GM19328 (cell line): ENCODE measurements around the gene LIPI.
"Not testable (repeated sequence)": the region's sequence is repeated elsewhere in the genome, so short reads cannot be mapped to it uniquely, and the experiment has no call there.

Experiments used
- ATAC-seq: cut with Tn5 transposase; IDR thresholded peaks from one replicate; pipeline ENCODE4 v1.9.1; 2021; ENCODE audit warnings: mild to moderate bottlenecking, moderate library complexity; ENCODE audit not compliant: unreplicated experiment

The LIPI gene

DNA sequence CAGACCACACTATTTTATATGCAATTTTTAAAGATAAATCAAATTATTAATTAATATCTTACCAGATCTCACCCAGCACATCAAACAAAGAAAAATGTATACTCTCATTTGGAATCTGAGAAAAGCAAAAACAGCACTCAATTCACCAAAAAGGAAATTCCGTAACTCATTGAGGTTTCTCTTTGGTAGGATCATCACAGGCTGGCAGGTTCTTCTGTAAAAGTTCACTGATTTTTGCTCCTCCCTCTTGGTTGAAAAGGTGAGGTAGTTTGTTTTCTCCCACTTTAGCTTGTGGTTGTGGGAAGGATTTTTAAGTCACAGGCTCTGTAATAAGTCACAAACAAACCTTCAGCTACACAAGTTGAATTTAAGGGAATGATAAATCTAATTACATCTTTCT lies at the start of gene LIPI:
Gene LIPI, minus strand, starts transcription at position 218 of the 400 bp plus-strand sequence. Its CDS starts 110 bp downstream, at position 108.
- ATAC-seq: no peak

DNA sequence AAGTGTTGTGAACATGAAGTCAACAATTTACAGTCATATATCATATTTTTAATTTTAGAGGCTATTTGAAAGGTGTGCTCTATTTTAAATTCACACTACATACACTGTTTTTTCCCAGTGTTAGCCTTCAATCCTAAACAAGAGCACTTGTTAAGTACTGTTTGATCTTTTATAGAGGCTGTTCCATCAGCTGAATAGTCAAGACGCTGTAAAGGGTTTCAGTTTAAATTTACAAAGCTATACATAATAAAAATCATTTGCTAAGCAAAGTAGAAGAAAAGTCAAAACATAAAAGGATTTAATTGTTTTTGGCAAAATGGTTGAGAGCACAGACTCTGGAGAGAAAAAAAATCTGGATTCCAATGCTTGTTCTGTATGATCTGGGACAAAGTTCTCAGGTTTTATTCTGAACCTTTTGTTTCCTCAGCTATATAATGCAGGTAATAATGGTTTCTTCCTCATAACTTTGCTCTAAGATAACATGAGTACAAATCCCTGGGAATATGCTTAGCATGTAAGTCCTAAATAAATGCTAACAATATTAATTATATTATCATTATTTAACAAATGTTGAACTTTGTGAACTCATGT lies 49.5 kb upstream of the LIPI start:
- no peak for ATAC-seq

DNA sequence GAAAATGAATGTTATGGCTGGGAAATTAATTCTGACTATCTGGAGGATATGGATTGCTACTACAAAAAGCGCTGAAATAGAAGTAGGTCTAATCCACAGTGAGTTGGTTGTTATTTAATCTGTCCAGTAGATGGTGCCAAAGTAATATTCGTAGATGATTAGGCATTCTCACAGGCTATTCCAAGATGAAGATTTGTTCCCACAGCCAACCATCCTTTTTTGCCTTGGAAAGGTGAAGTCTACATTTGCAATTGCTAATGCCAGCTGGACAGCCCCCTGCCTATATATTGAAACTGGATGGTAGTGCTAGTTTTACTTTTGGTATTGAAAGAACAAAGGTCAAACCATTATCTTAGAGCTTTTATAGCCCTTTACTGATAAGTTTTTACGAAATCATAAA lies 49.0 kb upstream of the LIPI start:
- no peak for ATAC-seq

DNA sequence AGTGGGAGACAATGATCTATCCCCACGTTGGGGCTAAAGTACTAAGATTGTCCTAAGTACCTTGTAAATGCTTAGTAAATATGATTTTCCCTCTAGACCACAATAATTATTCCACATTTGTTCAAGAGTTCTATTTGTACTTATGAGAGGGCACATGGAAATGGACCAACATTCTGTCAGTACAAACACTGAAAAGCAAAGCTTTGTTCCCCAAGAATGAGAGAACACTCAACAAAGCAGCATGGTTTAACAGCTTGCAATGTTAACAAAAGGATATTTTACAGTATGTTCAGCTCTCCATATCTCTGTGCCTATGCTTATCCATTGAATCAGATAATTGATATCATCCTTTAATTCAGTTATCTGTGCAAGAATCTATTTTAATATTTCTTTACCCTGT lies 40.6 kb upstream of the LIPI start:
- ATAC-seq: no peak

DNA sequence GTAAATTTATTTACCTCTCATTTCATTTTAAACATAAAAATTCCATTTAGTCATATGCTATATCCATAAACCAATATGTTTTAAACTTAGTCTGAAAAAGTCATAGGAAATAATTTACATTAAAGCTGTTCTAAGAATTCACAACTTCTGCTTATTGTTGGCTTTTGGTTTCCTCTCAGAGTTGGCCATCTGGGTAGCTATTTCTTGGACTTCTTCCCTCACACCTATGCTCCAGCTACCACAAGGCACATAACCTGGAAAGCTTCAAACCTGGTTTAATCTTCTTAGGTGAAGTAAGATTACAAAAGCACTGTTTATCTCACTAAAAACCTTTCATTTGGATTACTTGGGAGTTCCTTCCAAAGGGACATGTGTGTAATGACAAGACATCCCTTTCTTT lies 35.0 kb upstream of the LIPI start:
- no peak for ATAC-seq

DNA sequence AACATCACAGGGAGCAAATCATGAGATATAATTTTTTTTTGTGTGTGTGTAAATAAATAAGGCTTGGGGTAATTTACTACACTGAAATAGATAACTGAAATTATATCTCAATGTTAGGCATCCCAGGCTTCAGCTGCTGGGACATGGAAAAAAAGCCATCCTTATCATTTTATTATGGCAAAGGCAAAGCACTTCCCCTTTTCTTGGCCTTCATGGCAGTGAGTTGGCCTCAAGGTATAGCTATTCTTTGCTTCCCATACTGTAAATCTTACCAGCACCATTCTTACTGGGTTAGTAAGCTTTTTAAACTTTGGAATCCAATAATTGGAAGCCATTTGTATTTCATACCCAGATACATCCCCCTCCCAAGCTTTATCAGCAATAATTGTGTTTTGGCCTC lies 34.2 kb upstream of the LIPI start:
- no peak for ATAC-seq

DNA sequence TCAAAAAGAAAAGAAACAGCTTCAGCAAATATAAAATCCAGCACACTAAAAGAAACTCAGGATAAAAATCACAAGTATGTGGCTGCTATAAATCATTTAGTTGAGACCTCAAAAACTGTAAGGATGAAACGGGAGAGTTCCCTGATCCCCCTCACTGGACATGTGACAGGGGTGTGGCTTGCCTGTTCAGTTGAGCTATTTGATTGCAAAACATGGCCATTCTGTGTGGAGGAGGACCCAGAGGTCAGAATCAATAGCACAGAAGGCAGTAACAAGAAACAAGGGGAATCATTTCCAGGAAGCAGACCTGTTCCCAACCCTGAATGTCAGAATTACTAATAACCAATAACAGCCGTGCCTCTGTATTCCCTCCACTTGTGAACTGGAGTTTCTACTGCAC lies 33.1 kb upstream of the LIPI start:
- ATAC-seq: no peak

DNA sequence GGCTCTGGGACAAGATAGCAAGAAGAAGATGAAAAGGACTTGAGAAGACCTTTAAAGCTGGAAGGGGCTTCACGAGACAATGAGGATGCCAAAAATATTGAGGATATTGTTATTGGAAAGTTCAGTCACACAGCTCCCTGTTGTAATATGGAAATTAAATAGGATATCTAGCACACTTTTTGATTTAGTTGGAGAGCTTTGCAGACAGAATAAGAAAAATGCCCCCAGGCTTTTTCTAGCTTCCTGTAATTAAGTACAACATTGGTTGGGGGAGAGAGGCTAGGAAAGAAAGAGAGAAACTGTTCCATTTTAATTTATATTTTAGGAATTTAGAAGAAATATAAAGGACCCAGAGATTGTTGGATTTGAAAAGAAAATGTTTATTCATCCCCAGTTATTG lies 32.7 kb upstream of the LIPI start:
- no peak for ATAC-seq

DNA sequence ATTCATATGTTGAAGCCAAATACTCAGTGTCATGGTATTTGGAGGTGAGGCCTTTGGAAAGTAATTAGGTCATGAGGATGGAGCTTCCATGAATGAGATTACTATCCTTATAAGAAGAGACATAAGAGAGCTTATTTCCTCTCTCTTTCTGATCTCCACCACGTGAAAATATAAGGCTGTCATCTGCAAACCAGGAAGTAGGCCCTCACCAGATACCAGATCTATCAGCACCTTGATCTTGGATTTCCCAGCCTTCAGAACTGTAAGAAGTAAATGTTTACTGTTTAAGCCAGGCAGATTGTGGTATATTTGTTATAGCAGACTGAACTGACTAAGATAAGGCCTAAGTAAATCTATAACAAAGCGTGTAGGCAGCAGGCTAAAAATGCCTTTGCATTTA lies 30.5 kb upstream of the LIPI start:
- no peak for ATAC-seq

DNA sequence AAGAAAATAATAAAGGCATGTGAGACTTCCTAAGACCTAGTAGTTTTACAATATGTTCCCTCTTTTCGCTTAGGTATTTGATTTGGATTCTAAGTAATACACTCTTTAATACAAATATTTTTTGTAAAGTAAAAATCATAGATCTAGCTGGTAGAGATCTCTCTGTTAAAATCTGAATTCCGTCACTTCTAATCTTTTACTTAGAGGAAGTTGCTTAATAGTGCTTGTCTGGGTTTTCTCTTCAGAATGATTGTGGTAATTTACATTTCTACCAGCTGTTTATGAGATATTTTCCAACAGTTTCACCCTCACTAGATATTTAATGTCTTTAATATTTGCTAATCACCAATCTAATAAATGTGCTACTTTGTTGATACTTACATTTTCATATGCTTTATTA lies 28.5 kb upstream of the LIPI start:
- ATAC-seq: no peak

DNA sequence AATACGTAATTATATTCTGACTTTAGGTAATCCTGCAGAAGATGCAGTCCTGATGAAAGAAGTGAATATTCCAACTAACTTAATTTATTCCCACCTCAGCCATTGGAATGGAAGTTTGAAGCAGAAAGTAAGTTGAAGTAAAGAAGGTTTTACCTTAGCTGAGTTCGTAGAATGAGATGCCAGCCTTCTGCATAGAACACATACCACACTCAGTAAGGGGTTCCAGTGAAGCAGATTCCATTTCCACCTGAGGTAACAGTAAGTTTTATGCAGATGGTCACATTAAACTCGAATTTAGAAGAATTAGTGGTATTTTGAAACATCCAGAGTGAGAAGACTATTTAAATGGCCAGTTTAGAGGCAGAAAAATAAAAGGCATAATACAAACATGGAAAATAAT lies 25.4 kb upstream of the LIPI start:
- no peak for ATAC-seq

DNA sequence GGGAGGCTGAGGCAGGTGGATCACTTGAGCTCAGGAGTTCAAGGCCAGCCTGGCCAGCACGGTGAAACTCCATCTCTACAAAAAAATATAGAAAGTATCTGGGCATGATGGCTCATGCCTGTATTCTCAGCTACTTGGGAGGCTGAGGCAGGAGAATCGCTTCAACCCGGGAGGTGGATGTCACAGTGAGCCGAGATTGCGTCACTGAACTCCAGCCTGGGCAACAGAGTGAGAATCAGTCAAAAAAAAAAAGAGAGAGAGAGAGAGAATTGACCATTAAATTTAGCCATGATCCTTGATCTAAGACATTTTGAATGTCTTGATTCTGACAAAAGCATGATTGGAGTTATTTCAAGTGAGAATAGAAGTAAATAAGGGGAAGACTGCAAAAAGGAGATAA lies 24.3 kb upstream of the LIPI start:
- ATAC-seq: no peak

DNA sequence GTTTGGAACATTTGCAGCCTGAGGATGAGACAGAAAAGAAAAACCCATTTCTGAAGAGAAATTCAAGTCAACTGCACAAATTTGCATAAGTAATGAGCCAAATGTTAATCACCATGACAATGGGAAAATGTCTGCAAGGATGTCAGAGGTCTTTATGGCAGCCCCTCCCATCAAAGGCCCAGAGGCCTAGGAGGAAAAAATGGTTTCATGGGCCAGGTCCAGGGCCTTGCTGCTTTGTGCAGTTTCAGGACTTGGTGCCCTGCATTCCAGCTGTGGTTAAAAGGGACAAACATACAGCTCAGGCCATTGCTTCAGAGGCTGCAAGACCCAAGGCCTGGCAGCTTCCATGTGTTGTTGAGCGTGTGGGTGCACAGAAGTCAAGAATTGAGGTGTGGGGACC lies 18.6 kb upstream of the LIPI start:
- no peak for ATAC-seq

DNA sequence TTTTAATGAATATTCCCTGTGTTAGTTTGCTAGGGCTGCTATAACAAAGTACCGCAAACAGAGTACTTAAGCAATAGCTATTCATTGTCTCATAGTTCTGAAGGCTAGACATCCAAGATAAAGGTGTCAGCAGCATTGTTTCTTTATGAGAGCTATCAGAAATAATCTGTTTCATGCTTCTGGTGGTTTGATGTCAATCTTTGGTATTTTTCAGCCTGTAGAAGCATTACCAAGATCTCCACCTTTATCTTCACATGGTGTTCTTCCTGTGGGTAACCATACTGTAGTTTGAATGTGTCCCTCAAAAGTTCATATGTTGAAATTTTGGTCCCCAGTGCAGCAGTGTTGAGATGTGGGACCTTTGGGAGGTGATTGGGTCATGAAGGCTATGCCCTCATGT lies 12.6 kb upstream of the LIPI start:
- ATAC-seq: no peak

DNA sequence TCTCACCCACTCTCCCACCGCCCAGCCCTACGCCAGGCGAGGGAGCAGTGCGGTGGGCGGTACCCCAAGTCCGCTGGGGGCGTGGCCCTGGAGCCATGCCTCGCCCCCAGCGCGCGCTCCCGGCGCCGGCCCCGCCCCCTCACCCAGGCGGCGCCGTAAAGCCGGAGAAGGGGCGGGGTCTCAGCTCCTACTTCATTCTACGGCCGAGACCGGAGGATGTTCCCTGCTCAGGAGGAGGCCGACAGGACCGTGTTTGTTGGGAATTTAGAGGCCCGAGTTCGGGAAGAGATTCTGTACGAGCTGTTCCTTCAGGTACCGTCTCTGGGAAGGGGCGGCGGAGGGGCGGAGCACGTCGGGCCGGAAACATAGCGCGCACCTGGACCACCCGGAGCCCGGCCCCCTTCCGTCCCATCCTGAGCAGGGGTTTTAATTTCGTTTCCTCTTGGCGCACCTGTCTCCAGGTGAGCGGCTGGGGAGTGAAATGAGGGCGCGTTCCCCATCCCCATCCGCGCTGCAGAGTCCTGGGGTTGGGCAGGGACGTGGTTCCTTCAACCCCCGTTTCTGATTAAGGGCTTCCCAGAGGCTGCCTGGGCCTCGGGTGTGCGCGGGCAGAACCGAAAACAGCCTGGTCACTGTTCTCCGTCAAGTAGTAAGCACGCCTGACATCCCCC lies 5.4 kb upstream of the LIPI start, which contains the start of gene RBM11:
Gene RBM11, plus strand, starts transcription at position 187 of the 671 bp plus-strand sequence. Its CDS starts 30 bp downstream, at position 217.
- ATAC-seq: peak; percentile 95

DNA sequence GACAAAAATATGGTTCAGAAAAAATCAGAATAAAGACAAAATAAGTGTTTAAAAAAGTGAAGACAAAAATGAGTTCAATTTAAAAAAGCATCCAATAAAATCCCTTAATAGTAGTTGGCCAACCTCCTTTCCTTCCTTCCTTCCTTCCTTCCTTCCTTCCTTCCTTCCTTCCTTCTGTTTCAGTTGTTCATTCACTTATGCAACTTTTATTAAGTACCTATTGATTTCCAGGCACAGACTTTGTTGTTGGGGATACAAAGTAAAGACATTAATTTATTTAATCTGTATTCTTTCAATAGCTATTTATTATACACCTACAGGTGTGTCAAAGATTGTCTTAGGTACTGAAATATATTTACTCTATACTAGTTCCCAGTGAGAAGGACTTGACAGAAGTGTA lies 2.4 kb upstream of the LIPI start:
- ATAC-seq: no peak

DNA sequence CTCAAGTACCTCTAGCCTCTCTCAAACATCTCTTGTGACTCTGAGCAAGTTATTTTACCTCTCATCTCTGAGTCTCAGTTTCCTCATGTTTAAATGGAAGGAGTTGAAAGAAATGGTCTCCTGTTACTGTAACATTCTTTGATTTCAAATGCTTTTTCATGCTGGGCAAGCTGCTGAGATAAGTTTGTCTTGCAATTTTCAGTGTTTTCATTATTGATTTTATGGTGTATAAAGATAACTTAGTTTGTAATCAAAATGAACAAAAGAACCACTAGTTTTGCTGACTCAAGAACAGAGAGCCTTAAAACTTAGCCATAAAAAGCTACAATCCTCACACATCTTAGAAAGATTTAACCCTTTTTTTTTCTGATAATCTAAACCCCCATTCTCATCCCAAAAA lies 4.5 kb downstream of the LIPI start:
- ATAC-seq: no peak

DNA sequence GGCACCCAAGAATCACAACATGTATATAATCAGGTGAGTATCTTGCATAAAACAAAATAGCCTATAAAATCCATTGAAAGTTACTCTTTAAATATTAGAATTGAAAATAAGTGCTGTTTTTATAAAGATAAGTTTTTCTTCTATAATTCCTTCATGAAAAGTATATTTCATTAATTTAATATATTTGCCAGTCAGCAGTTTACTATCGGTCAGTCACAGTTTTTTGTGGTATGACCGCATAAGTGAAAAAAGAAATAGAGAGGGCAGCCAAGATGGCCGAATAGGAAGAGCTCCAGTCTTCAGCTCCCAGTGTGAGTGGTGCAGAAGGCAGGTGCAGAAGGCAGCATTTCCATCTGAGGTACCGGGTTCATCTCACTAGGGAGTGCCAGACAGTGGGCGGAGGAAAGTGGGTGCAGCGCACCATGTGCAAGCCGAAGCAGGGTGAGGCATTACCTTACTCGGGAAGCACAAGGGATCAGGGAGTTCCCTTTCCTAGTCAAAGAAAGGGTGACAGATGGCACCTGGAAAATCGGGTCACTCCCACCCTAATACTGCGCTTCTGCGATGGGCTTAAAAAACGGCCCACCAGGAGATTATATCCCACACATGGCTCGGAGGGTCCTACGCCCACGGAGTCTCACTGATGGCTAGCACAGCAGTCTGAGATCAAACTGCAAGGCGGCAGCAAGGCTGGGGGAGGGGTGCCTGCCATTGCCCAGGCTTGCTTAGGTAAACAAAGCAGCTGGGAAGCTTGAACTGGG lies 44.1 kb downstream of the LIPI start:
- not testable (repeated sequence) for ATAC-seq

DNA sequence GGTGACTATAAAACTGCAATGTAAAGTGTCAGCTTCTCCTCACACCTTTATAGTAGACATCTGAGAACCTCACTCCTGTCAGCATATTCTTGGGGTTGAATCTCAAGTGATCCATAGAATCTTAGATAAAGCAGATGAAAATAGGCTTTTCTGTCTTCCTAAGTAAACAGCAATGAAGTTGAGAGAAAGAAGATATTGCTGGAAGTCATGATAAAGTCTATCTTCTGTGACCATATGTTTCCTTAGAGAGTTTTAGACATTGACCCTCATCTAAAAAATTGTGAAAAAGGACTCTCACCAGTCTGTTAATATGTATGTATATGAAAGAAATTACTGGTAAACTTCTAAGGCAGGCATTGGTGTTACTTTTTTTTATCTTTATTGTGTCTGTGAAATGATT lies 66.8 kb downstream of the LIPI start:
- ATAC-seq: no peak

DNA sequence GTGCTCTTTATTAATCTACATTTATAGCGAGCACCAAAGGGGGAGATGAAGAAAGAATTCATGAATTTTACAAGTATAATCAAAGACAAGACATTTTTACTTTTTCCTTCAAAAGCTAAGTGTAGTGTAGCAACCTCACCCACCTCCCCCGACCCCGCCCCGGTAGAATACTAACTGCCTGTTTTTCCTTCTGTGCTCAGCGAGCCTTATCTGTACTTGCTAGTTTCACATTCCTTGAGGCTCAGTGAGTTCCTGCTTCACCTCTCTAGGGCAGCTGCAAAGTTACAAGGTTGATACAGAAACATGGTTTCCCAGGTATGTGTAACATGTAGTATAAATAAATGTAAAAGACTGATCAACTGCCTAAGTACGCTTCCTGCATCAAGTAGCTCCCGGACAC lies 86.5 kb downstream of the LIPI start:
- no peak for ATAC-seq

DNA sequence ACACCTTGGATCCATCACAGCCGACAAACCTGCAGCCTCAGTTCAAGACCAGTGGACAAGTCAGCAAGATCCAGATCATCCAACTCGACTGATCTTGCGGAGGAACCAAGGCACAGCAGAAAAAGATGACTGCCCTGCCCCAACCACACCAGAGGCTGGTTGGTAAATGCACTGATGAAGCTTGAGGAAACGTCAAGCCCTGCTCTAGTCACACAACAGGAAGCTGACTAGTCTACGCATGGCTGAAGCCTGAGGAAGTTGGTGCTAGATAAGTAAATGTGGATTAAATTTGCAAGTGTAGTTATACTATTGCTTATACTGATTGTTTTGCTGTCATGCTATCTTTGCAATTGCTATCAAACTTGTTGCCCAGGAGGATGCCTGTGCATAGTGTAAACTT lies 89.0 kb downstream of the LIPI start:
- no peak for ATAC-seq

DNA sequence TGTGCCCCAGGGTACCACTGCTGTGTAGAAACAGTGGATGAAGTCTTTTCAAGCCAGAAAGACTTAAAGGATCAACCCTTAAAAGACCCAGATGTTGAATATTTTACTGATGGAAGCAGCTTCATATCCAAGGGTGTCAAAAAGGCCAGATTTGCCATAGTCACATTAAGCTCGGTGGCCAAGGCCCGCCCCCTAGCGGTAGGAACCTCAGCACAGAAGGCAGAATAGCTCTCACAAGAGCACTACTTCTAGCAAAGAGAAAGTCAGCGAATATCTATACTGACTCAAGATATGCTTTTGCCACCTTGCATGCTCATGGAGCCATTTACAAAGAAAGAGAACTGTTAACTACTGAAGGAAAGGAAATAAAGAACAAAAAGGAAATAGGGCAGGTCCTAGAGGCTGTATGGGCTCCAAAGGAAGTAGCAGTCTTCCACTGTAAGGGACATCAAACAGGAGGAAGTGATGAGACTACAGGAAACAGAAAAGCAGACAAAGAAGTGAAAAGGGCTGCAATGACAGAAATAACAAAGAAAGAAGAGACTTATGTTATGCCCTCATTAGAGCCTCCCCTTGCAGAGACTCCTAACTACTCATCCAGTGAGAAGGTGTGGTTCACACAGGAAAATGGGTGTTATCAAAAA lies 90.5 kb downstream of the LIPI start:
- peak; percentile 38 for ATAC-seq
